ENCODE results near the gene NELL2. TPM values are rescaled to one million over a fixed set of nuclear protein-coding genes. Genes with fewer than 3 reads are reported as not detected.

NELL2 gene
- polyA plus RNA-seq, 2 donors = 0.44 to 0.63 TPM

DNA sequence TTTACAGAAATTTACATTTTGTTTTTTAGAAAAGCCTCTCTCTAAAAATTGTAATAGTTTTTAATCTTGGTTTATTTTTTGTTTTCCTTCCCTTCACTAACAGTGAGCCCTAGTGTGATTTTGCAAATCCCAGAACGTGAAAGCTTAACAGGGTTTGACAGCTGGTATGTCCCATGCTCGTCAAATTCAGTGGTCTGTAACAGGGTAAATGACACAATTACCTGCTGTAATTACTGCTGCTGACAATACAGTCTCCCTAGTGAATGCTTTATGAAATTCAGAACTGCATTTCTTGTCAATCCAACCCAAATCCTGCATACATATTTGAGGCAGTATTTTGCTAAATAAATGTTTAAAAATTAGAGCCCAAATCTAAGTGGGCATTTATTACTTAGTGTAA is 249.2 kb downstream of the NELL2 start:
- Histone ChIP-seq H3K36me3 (ENCODE audit: control insufficient read depth in 2 of 2, insufficient read depth in 2 of 2, low read length in 1 of 2) (no peaks in the 10 kb centered on the region), H3K27me3 (ENCODE audit: control insufficient read depth in 1 of 2, insufficient read depth in 2 of 2, low read length in 2 of 2) (no peaks in the 10 kb centered on the region), H3K27ac (ENCODE audit: low read depth in 2 of 2, low read length in 1 of 2) (no peak overlapping the region), H3K4me1 (ENCODE audit: control insufficient read depth in 2 of 2, insufficient read depth in 2 of 2, low read length in 1 of 2) (no peaks in the 10 kb centered on the region), H3K4me3 (ENCODE audit: low read depth in 1 of 2, low read length in 2 of 2) (no peak overlapping the region), H3K9me3 (ENCODE audit: control insufficient read depth in 2 of 2, insufficient read depth in 1 of 2, low read depth in 1 of 2, low read length in 1 of 2) (no peaks in the 10 kb centered on the region)
- WGBS, 2 donors = 43 to 57% methylated on average over 2 of the region's 2 CpGs

GRCh38 chr12:44618946-44619345 is 257.2 kb downstream of the NELL2 start:
- Histone ChIP-seq H3K27me3 (ENCODE audit: control insufficient read depth in 1 of 2, insufficient read depth in 2 of 2, low read length in 2 of 2) (no peaks in the 10 kb centered on the region), H3K27ac (ENCODE audit: low read depth in 2 of 2, low read length in 1 of 2) (no peak overlapping the region), H3K36me3 (ENCODE audit: control insufficient read depth in 2 of 2, insufficient read depth in 2 of 2, low read length in 1 of 2) (no peaks in the 10 kb centered on the region), H3K4me1 (ENCODE audit: control insufficient read depth in 2 of 2, insufficient read depth in 2 of 2, low read length in 1 of 2) (no peaks in the 10 kb centered on the region), H3K9me3 (ENCODE audit: control insufficient read depth in 2 of 2, insufficient read depth in 1 of 2, low read depth in 1 of 2, low read length in 1 of 2) (no peaks in the 10 kb centered on the region), H3K4me3 (ENCODE audit: low read depth in 1 of 2, low read length in 2 of 2) (no peak overlapping the region)
- 73% methylated on average over 5 of the region's 5 CpGs for WGBS, 2 donors

DNA sequence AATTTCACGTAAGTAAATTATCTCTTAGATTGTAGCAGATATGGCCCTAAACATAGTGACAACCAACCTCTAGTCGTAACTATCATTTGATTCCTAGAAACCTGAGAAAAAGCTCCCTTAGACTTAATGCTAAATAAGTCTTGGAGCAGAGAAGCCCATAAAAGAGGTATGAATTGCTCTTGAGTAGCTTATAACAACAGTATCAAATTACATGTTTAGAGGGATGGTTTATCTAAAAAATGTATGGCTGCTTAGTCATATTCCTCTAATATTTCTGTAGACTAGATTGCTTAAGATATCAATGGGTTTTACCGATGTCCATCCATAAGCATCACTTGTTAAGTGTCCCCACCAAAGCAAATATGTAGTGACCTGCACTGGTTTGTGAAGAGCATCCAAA is 259.7 kb downstream of the NELL2 start:
- 72 to 81% methylated on average over 3 of the region's 3 CpGs for WGBS, 2 donors
- no peaks in the 10 kb centered on the region for H3K4me1 ChIP-seq (ENCODE audit: control insufficient read depth in 2 of 2, insufficient read depth in 2 of 2, low read length in 1 of 2)
- no peak overlapping the region for H3K4me3 ChIP-seq (ENCODE audit: low read depth in 1 of 2, low read length in 2 of 2)

GRCh38 chr12:44611538-44611937 is 264.6 kb downstream of the NELL2 start:
- no peak overlapping the region for H3K4me3 ChIP-seq (ENCODE audit: low read depth in 1 of 2, low read length in 2 of 2)
- no peaks in the 10 kb centered on the region for H3K9me3 ChIP-seq (ENCODE audit: control insufficient read depth in 2 of 2, insufficient read depth in 1 of 2, low read depth in 1 of 2, low read length in 1 of 2)
- H3K27ac ChIP-seq (ENCODE audit: low read depth in 2 of 2, low read length in 1 of 2) = no peak overlapping the region
- H3K4me1 ChIP-seq (ENCODE audit: control insufficient read depth in 2 of 2, insufficient read depth in 2 of 2, low read length in 1 of 2) = no peaks in the 10 kb centered on the region
- no peaks in the 10 kb centered on the region for H3K27me3 ChIP-seq (ENCODE audit: control insufficient read depth in 1 of 2, insufficient read depth in 2 of 2, low read length in 2 of 2)
- 38 to 58% methylated on average over 1 of the region's 1 CpG for WGBS, 2 donors
- no peaks in the 10 kb centered on the region for H3K36me3 ChIP-seq (ENCODE audit: control insufficient read depth in 2 of 2, insufficient read depth in 2 of 2, low read length in 1 of 2)

More for the DNA sequence above, 259.7 kb downstream of the NELL2 start:
- Histone ChIP-seq H3K36me3 (ENCODE audit: control insufficient read depth in 2 of 2, insufficient read depth in 2 of 2, low read length in 1 of 2) (no peaks in the 10 kb centered on the region), H3K9me3 (ENCODE audit: control insufficient read depth in 2 of 2, insufficient read depth in 1 of 2, low read depth in 1 of 2, low read length in 1 of 2) (no peaks in the 10 kb centered on the region), H3K27ac (ENCODE audit: low read depth in 2 of 2, low read length in 1 of 2) (no peak overlapping the region), H3K27me3 (ENCODE audit: control insufficient read depth in 1 of 2, insufficient read depth in 2 of 2, low read length in 2 of 2) (no peaks in the 10 kb centered on the region)

GRCh38 chr12:44603701-44604100 is 272.4 kb downstream of the NELL2 start:
- H3K27ac ChIP-seq (ENCODE audit: low read depth in 2 of 2, low read length in 1 of 2) = no peak overlapping the region
- 58 to 86% methylated on average over 1 of the region's 1 CpG for WGBS, 2 donors
- H3K27me3 ChIP-seq (ENCODE audit: control insufficient read depth in 1 of 2, insufficient read depth in 2 of 2, low read length in 2 of 2) = no peaks in the 10 kb centered on the region
- H3K4me3 ChIP-seq (ENCODE audit: low read depth in 1 of 2, low read length in 2 of 2) = no peak overlapping the region
- no peaks in the 10 kb centered on the region for H3K36me3 ChIP-seq (ENCODE audit: control insufficient read depth in 2 of 2, insufficient read depth in 2 of 2, low read length in 1 of 2)
- no peaks in the 10 kb centered on the region for H3K4me1 ChIP-seq (ENCODE audit: control insufficient read depth in 2 of 2, insufficient read depth in 2 of 2, low read length in 1 of 2)
- H3K9me3 ChIP-seq (ENCODE audit: control insufficient read depth in 2 of 2, insufficient read depth in 1 of 2, low read depth in 1 of 2, low read length in 1 of 2) = no peaks in the 10 kb centered on the region

DNA sequence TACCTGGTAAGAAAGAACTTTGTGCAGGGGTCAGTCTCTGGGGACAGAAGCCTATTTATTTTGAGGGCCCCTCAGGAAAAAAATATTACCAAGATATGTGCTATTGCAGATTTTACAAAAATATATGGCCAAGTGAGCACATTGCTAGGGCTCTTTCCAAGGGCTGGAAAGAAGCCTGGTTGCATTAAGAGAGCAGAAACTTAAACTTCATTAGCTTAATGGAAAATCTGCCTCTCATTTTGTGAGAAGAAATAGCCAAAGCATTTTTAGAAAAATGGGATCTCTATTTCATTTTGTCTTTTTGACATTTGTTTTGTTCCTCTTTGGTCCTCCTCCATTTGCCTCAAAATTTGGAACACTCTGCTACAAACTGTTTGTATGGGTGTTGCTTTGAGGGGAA is 283.5 kb downstream of the NELL2 start:
- no peak overlapping the region for H3K4me3 ChIP-seq (ENCODE audit: low read depth in 1 of 2, low read length in 2 of 2)
- no peaks in the 10 kb centered on the region for H3K27me3 ChIP-seq (ENCODE audit: control insufficient read depth in 1 of 2, insufficient read depth in 2 of 2, low read length in 2 of 2)
- H3K36me3 ChIP-seq (ENCODE audit: control insufficient read depth in 2 of 2, insufficient read depth in 2 of 2, low read length in 1 of 2) = no peaks in the 10 kb centered on the region
- H3K9me3 ChIP-seq (ENCODE audit: control insufficient read depth in 2 of 2, insufficient read depth in 1 of 2, low read depth in 1 of 2, low read length in 1 of 2) = no peaks in the 10 kb centered on the region
- H3K4me1 ChIP-seq (ENCODE audit: control insufficient read depth in 2 of 2, insufficient read depth in 2 of 2, low read length in 1 of 2) = no peaks in the 10 kb centered on the region
- no peak overlapping the region for H3K27ac ChIP-seq (ENCODE audit: low read depth in 2 of 2, low read length in 1 of 2)

GRCh38 chr12:44589697-44590096 is 286.4 kb downstream of the NELL2 start:
- Histone ChIP-seq H3K9me3 (ENCODE audit: control insufficient read depth in 2 of 2, insufficient read depth in 1 of 2, low read depth in 1 of 2, low read length in 1 of 2) (no peaks in the 10 kb centered on the region), H3K36me3 (ENCODE audit: control insufficient read depth in 2 of 2, insufficient read depth in 2 of 2, low read length in 1 of 2) (no peaks in the 10 kb centered on the region), H3K27me3 (ENCODE audit: control insufficient read depth in 1 of 2, insufficient read depth in 2 of 2, low read length in 2 of 2) (no peaks in the 10 kb centered on the region), H3K4me3 (ENCODE audit: low read depth in 1 of 2, low read length in 2 of 2) (no peak overlapping the region), H3K27ac (ENCODE audit: low read depth in 2 of 2, low read length in 1 of 2) (no peak overlapping the region), H3K4me1 (ENCODE audit: control insufficient read depth in 2 of 2, insufficient read depth in 2 of 2, low read length in 1 of 2) (no peaks in the 10 kb centered on the region)

DNA sequence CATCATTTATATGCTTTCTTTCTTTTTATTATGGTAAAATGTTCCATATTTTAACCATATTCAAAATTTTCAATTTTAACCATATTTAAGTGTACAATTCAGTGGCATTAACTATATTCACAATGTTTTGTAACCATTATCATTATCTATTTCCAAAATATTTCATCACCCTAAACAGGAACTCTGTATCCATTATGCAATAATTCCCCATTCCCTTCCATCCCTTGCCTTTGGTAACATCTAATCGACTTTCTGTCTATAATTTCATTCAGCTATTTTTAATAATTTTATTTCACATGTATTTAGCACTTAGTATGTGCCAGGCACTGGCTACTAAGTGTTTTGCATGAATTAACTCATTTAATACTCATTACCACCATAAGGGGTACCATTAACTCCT is 287.5 kb downstream of the NELL2 start:
- WGBS, 2 donors = 70 to 85% methylated on average over 1 of the region's 1 CpG
- no peak overlapping the region for H3K4me3 ChIP-seq (ENCODE audit: low read depth in 1 of 2, low read length in 2 of 2)

GRCh38 chr12:44584625-44585024 is 291.5 kb downstream of the NELL2 start:
- Histone ChIP-seq H3K4me1 (ENCODE audit: control insufficient read depth in 2 of 2, insufficient read depth in 2 of 2, low read length in 1 of 2) (no peaks in the 10 kb centered on the region), H3K27ac (ENCODE audit: low read depth in 2 of 2, low read length in 1 of 2) (no peak overlapping the region), H3K36me3 (ENCODE audit: control insufficient read depth in 2 of 2, insufficient read depth in 2 of 2, low read length in 1 of 2) (no peaks in the 10 kb centered on the region), H3K4me3 (ENCODE audit: low read depth in 1 of 2, low read length in 2 of 2) (no peak overlapping the region), H3K27me3 (ENCODE audit: control insufficient read depth in 1 of 2, insufficient read depth in 2 of 2, low read length in 2 of 2) (no peaks in the 10 kb centered on the region), H3K9me3 (ENCODE audit: control insufficient read depth in 2 of 2, insufficient read depth in 1 of 2, low read depth in 1 of 2, low read length in 1 of 2) (no peaks in the 10 kb centered on the region)
- 74% methylated on average over 2 of the region's 2 CpGs for WGBS, 2 donors

More for the DNA sequence above, 287.5 kb downstream of the NELL2 start:
- no peaks in the 10 kb centered on the region for H3K27me3 ChIP-seq (ENCODE audit: control insufficient read depth in 1 of 2, insufficient read depth in 2 of 2, low read length in 2 of 2)
- no peak overlapping the region for H3K27ac ChIP-seq (ENCODE audit: low read depth in 2 of 2, low read length in 1 of 2)
- no peaks in the 10 kb centered on the region for H3K4me1 ChIP-seq (ENCODE audit: control insufficient read depth in 2 of 2, insufficient read depth in 2 of 2, low read length in 1 of 2)
- no peaks in the 10 kb centered on the region for H3K9me3 ChIP-seq (ENCODE audit: control insufficient read depth in 2 of 2, insufficient read depth in 1 of 2, low read depth in 1 of 2, low read length in 1 of 2)
- H3K36me3 ChIP-seq (ENCODE audit: control insufficient read depth in 2 of 2, insufficient read depth in 2 of 2, low read length in 1 of 2) = no peaks in the 10 kb centered on the region

DNA sequence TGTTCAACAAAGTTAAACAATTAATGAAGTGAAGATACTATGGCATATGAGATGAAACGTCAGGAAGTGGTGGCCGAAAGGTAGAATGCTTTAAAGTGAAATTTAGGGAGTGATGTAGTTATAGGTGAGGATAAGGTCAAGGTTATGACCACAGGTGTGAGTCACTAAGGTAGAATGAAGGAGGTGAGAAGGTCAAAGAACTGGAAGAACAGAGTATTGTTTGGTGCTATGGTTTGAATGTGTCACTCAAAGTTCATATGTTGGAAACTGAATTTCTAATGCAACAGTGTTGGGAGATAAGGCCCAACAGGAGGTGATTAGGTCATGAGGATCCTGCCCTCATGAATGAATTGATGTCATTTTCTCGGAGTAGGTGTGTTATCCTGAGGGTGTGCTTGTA is 293.6 kb downstream of the NELL2 start:
- Histone ChIP-seq H3K27me3 (ENCODE audit: control insufficient read depth in 1 of 2, insufficient read depth in 2 of 2, low read length in 2 of 2) (no peaks in the 10 kb centered on the region), H3K27ac (ENCODE audit: low read depth in 2 of 2, low read length in 1 of 2) (no peak overlapping the region), H3K36me3 (ENCODE audit: control insufficient read depth in 2 of 2, insufficient read depth in 2 of 2, low read length in 1 of 2) (no peaks in the 10 kb centered on the region), H3K4me1 (ENCODE audit: control insufficient read depth in 2 of 2, insufficient read depth in 2 of 2, low read length in 1 of 2) (no peaks in the 10 kb centered on the region), H3K9me3 (ENCODE audit: control insufficient read depth in 2 of 2, insufficient read depth in 1 of 2, low read depth in 1 of 2, low read length in 1 of 2) (no peaks in the 10 kb centered on the region), H3K4me3 (ENCODE audit: low read depth in 1 of 2, low read length in 2 of 2) (no peak overlapping the region)
- 75 to 81% methylated on average over 3 of the region's 3 CpGs for WGBS, 2 donors
